ENCODE data around the gene SERTAD3.

Gene SERTAD3

GRCh38 chr19:40419066-40419612, 25.0 kb downstream of the SERTAD3 start:
- TF ChIP-seq CTCF (IDR thresholded peaks at IDR 0.05; ENCODE audit: low read depth, low read length, poor library complexity, severe bottlenecking) (no peak), EZH2phosphoT487 (IDR thresholded peaks at IDR 0.05; ENCODE audit: borderline replicate concordance, low read length) (no peak)
- Histone ChIP-seq H3K36me3 (ENCODE audit: control insufficient read depth, low read length) (peaks cover 12% of the 10 kb centered on the region), H3K9me2 (replicated peaks; ENCODE audit: control insufficient read depth, low read length) (no peaks in the 10 kb centered on the region), H3K27ac (ENCODE audit: low read depth, low read length) (no peak overlapping the region), H4K20me1 (ENCODE audit: control insufficient read depth, insufficient read depth, low read depth, low read length) (no peaks in the 10 kb centered on the region), H3F3A (ENCODE audit: control insufficient read depth, insufficient read depth) (peaks cover 4% of the 10 kb centered on the region), H3K4me3 (ENCODE audit: low read length) (no peak overlapping the region), H3K27me3 (ENCODE audit: control insufficient read depth, low read length) (no peaks in the 10 kb centered on the region), H3K9me3 (ENCODE audit: control insufficient read depth, insufficient read depth, low read length) (no peaks in the 10 kb centered on the region), H3K4me2 (ENCODE audit: low read length) (no peak overlapping the region), H3K4me1 (ENCODE audit: control insufficient read depth, low read length) (peaks cover 44% of the 10 kb centered on the region), H3K79me2 (ENCODE audit: control insufficient read depth, low read length) (peaks cover 5% of the 10 kb centered on the region; the same call in 1 of the 2 replicates)

GRCh38 chr19:40418040-40418439, 26.1 kb downstream of the SERTAD3 start:
- Histone ChIP-seq H3K27me3 (ENCODE audit: control insufficient read depth, low read length) (no peaks in the 10 kb centered on the region), H3K9me3 (ENCODE audit: control insufficient read depth, insufficient read depth, low read length) (no peaks in the 10 kb centered on the region), H3K79me2 (ENCODE audit: control insufficient read depth, low read length) (peaks cover 2% of the 10 kb centered on the region; the same call in 1 of the 2 replicates), H3K4me1 (ENCODE audit: control insufficient read depth, low read length) (peaks cover 49% of the 10 kb centered on the region), H3K9me2 (replicated peaks; ENCODE audit: control insufficient read depth, low read length) (no peaks in the 10 kb centered on the region), H3K36me3 (ENCODE audit: control insufficient read depth, low read length) (peaks cover 10% of the 10 kb centered on the region), H3F3A (ENCODE audit: control insufficient read depth, insufficient read depth) (peaks cover 2% of the 10 kb centered on the region; the same call in 1 of the 2 replicates), H3K27ac (ENCODE audit: low read depth, low read length) (no peak overlapping the region), H3K4me3 (ENCODE audit: low read length) (no peak overlapping the region), H3K4me2 (ENCODE audit: low read length) (no peak overlapping the region), H4K20me1 (ENCODE audit: control insufficient read depth, insufficient read depth, low read depth, low read length) (no peaks in the 10 kb centered on the region)
- no peak for TF ChIP-seq CTCF (IDR thresholded peaks at IDR 0.05; ENCODE audit: low read depth, low read length, poor library complexity, severe bottlenecking)

GRCh38 chr19:40417643-40417981, 26.5 kb downstream of the SERTAD3 start:
- Histone ChIP-seq H3K9me2 (replicated peaks; ENCODE audit: control insufficient read depth, low read length) (no peaks in the 10 kb centered on the region), H3K4me1 (ENCODE audit: control insufficient read depth, low read length) (peaks cover 49% of the 10 kb centered on the region), H3K36me3 (ENCODE audit: control insufficient read depth, low read length) (peaks cover 5% of the 10 kb centered on the region), H3K27me3 (ENCODE audit: control insufficient read depth, low read length) (no peaks in the 10 kb centered on the region), H3K27ac (ENCODE audit: low read depth, low read length) (peak overlapping the region; percentile 44; the same call in 1 of the 2 replicates), H4K20me1 (ENCODE audit: control insufficient read depth, insufficient read depth, low read depth, low read length) (no peaks in the 10 kb centered on the region), H3K4me2 (ENCODE audit: low read length) (peak overlapping the region; percentile 54; the same call in 1 of the 2 replicates), H3K79me2 (ENCODE audit: control insufficient read depth, low read length) (no peaks in the 10 kb centered on the region), H3K4me3 (ENCODE audit: low read length) (no peak overlapping the region), H3F3A (ENCODE audit: control insufficient read depth, insufficient read depth) (peaks cover 2% of the 10 kb centered on the region; the same call in 1 of the 2 replicates), H3K9me3 (ENCODE audit: control insufficient read depth, insufficient read depth, low read length) (no peaks in the 10 kb centered on the region)
- no peak for TF ChIP-seq EZH2phosphoT487 (IDR thresholded peaks at IDR 0.05; ENCODE audit: borderline replicate concordance, low read length)
- TF ChIP-seq CTCF (IDR thresholded peaks at IDR 0.05; ENCODE audit: low read depth, low read length, poor library complexity, severe bottlenecking), result no peak

All from DOHH2 (cell line).